Stimulated activated CD4-positive, alpha-beta T cell treated with anti-CD3 and anti-CD28 coated beads, Interleukin-1b, Interleukin-23, amount 100 ng/mL, for 48 hours (primary cell): ENCODE results near the gene ZNF74.

ENCODE experiments used
- DNase-seq: peaks from one replicate; pipeline ENCODE4 v3.0.0-alpha.2; 2020

The ZNF74 gene

GRCh38 chr22:20434264-20434751 is 40.4 kb downstream of the ZNF74 start:
- DNase-seq = no peak

- no peak for DNase-seq
These were observed 40.8 kb downstream of the ZNF74 start for GRCh38 chr22:20434773-20435172.

- no peak for DNase-seq
These were observed 41.7 kb downstream of the ZNF74 start for GRCh38 chr22:20435436-20436306.

GRCh38 chr22:20436307-20436767 is 42.4 kb downstream of the ZNF74 start:
- no peak for DNase-seq

GRCh38 chr22:20436768-20437612 is 43.0 kb downstream of the ZNF74 start:
- DNase-seq = no peak

GRCh38 chr22:20437613-20438426 is 43.9 kb downstream of the ZNF74 start, which contains the start of gene SCARF2:
Gene SCARF2, minus strand, starts transcription at chr22:20437825. Its CDS starts 71 bp downstream, at chr22:20437754.
- no peak for DNase-seq

GRCh38 chr22:20438427-20438677 is 44.4 kb downstream of the ZNF74 start:
- no peak for DNase-seq

- DNase-seq = no peak
These were observed 44.9 kb downstream of the ZNF74 start for GRCh38 chr22:20438678-20439492.

- no peak for DNase-seq
These were observed 45.6 kb downstream of the ZNF74 start for GRCh38 chr22:20439556-20439927.

GRCh38 chr22:20439928-20440575 is 46.1 kb downstream of the ZNF74 start:
- DNase-seq = no peak

- no peak for DNase-seq
These were observed 47.0 kb downstream of the ZNF74 start for GRCh38 chr22:20440637-20441591.

GRCh38 chr22:20441631-20442484 is 47.9 kb downstream of the ZNF74 start:
- no peak for DNase-seq

- no peak for DNase-seq
These were observed 48.7 kb downstream of the ZNF74 start for GRCh38 chr22:20442485-20443284.

- DNase-seq = no peak
These were observed 50.4 kb downstream of the ZNF74 start for GRCh38 chr22:20444325-20444724.

GRCh38 chr22:20446383-20446970 is 52.5 kb downstream of the ZNF74 start:
- DNase-seq = no peak

- DNase-seq = no peak
These were observed 54.7 kb downstream of the ZNF74 start for GRCh38 chr22:20448630-20449029.

- DNase-seq = no peak
These were observed 56.0 kb downstream of the ZNF74 start for GRCh38 chr22:20449819-20450550.
